Esophagus (tissue), 2 donors: ENCODE measurements around the gene TRIP12. TPM values are rescaled to one million over a fixed set of nuclear protein-coding genes. Genes with fewer than 3 reads are reported as not detected.

Experiments
- polyA plus RNA-seq, 2 donors: library from polyadenylated mRNA; stranded (reverse); fragments of 200-250 nt; gene quantifications; one replicate each; pipeline ENCODE4 v1.2.3, GENCODE V29; 2013
- donor health status: healthy with polysubstance abuse.
- donor health status: Bipolar disorder and iron deficiency.

TRIP12 gene
- polyA plus RNA-seq, 2 donors: 17.9 to 25.8 TPM

Other genes with a start within 250 kb of the TRIP12 start
- under 1 TPM; 0.24 to 0.29 TPM for gene DNER, start 207.5 kb downstream of the TRIP12 start, polyA plus RNA-seq
- 1 to 10 TPM in 1 of 2 donors, under 1 TPM in 1; 0.57 to 1.3 TPM for gene FBXO36, start 494 bp upstream of the TRIP12 start, polyA plus RNA-seq
- 1 to 10 TPM; 2.0 to 2.6 TPM for gene SLC16A14, start 146.9 kb upstream of the TRIP12 start, polyA plus RNA-seq